ENCODE data around the gene AURKB. TPM values are rescaled to one million over a fixed set of nuclear protein-coding genes. Genes with fewer than 3 reads are reported as not detected.

AURKB gene
- total and polyA plus RNA-seq, 5 experiments from 2014 or later: not detected

DNA sequence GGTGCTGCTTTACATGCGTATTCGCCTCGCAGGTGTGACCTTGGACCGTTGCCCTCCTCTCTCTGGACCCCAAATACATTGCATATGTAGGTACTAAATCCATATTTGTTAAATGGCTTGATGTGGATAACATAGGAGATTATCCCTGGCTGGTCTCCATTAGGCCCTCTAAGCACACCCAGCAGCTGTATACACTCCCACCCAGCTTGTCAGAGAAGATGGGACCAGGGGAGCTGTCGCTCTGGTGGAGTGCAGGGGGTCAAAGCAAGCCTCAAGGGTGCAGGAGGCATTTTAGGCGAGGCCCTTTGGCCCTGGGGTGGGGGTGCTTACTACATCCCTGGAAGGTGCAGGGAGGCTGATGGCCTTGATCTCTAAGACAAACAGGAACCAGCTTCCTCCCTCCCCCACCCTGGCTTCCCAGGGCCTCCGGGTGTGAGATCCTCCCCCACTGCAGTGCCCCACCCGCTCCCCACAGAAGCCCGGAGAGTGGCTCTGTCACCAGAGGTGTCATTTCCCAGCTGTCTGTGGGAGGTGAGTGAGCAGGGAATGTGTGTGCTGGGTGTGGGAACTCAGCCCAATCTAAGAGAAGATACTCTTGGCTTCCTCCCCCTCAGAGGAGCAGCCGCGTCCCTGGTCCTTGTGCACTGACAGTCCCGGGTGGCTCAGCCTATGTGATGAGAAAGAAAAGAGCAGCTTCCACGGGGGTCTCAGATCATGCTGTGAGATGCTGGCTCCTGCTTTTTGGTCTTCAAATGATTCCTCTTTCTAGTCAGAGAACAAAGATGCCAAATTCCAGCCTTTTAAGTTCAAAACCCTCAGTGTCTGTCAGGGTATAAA lies 46.2 kb downstream of the AURKB start:
- peak overlapping the region; percentile 95 to 99 (median 98) for H3K27ac Mint-ChIP-seq
- DNase-seq: peak in 9 of 10 donors; percentile 50 to 83 (median 69)
- H3K9me3 Mint-ChIP-seq: no peaks in the 10 kb centered on the region
- peak overlapping the region; percentile 81 to 94 (median 88) for H3K4me3 Mint-ChIP-seq
- POLR2A ChIA-PET: interaction anchor here (0.7 to 41.9 kb wide), 17 partner anchors 9 to 477 kb away, joined by 3 to 1171 read pairs (median 6); partner anchors contain the start of genes BORCS6, CTC1, PER1 and SLC25A35
- H3K36me3 Mint-ChIP-seq: peaks cover 3 to 27% (median 12%) of the 10 kb centered on the region in 3 donors
- peak; percentile 36 to 47 for ATAC-seq
- H3K27me3 Mint-ChIP-seq: no peaks in the 10 kb centered on the region
- H3K4me1 Mint-ChIP-seq: peaks cover 29 to 63% (median 58%) of the 10 kb centered on the region in 4 donors

DNA sequence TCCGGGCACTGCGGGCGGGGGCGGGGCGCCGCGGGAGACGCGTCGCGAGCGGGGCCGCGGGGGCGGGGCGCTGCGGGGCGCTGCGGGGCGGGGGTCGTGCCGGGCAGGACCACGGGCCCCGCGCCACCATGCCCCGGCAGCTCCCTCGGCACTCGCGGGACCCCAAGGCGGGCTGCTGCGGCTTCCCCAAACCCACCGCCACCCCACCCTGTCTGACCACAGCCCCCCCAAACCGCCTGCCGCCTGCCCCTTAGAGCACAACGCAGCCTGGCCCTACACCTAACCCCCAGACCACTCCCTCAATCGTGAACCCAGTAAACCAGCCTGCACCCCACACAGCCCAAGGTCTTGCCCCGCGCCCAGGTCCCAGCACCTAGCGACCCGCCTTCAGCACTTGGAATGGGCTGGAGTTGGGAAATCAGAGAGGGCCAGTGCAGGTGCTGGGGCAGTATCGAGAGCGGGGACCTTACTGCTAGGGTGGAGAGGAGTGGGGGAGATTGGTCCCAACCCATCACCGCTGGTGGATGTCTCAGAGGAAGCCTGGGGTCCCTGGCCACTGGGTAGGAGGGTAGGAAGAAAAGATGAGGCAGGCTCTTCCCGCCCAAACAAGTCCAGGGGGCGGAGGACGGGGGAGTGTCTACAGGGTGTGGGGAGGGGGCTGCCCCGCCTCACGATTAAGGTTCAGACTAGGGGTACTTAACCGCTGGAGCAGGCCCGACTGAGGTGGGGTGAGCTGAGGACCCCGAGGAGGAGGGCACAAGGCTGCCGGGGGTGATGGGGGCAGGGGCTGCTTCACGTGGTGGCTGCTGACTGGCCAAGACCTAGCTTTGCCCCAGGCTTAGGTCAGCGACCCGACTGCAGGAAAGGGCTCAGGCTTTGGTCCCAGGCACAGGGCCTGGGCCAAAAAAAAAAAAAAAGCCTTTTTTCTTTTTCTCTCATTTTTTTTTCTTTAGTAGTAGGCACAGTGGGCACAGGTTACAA lies 47.1 kb downstream of the AURKB start:
- Mint-ChIP-seq H3K4me1 (peaks cover 31 to 65% (median 64%) of the 10 kb centered on the region in 4 donors), H3K9me3 (no peaks in the 10 kb centered on the region), H3K27me3 (no peaks in the 10 kb centered on the region), H3K36me3 (peaks cover 3 to 32% (median 14%) of the 10 kb centered on the region in 3 donors), H3K4me3 (peak overlapping the region; percentile 85 to 94 (median 88)), H3K27ac (peak overlapping the region; percentile 95 to 99 (median 98))
- ATAC-seq (peak; percentile 15 to 39), DNase-seq (peak in 1 of 10 donors; percentile 67)
- POLR2A ChIA-PET: interaction anchor here (0.7 to 41.9 kb wide), 23 partner anchors 9 to 477 kb away, joined by 3 to 1171 read pairs (median 5); partner anchors contain the start of genes BORCS6, CTC1, PER1 and SLC25A35

DNA sequence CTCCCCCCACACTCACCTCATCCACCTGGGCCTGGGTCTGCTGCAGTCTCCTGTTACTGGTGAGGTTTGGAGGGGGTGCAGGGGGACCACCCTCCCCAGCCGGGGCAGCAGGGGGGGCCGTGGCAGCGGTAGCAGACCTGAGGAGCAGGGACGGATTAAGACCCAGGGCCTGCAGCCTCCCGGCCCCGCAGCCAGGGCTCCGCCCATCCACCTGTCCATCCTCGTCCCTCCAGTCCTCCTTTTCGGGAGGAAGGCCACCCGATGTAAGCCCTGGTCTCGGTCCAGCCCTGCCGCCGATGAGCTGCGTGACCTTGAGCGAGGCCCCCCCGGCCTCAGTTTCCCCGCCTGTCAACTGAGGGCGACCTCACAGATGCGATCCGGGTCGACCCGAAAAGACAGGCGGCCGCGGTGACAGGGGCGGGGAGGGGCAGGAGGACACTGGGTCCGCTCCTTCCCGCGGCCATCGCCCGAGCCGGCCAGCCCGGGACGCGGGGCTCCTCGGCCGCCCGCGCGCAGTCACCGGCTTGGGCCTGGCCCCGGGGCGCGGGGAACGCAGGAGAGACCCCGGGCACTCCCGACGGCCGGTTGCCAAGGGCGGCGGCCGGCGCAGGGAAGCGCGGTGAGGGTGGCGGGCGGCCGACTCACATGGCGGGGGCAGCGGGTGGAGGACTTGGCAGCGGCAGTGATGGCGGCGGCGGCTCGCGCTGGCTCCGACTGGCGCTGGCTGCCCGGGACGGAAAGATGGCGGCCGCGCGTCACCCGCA lies 48.0 kb downstream of the AURKB start, which contains the start of gene VAMP2:
TSS of gene VAMP2 (minus strand) at position 716 of the 764 bp plus-strand sequence. CDS start at position 647, 69 bp downstream.
- DNase-seq (peak; percentile 75 to 92 (median 87)), ATAC-seq (peak; percentile 61 to 66)
- POLR2A ChIA-PET: interaction anchor here (0.7 to 41.9 kb wide), 9 partner anchors 9 to 85 kb away, joined by 3 to 1171 read pairs (median 6); partner anchors contain the start of genes BORCS6, CTC1 and TMEM107
- Mint-ChIP-seq H3K27ac (peak within 1 kb of the TSS; percentile 95 to 99 (median 98)), H3K27me3 (no peaks in the 10 kb centered on the region), H3K36me3 (peaks cover 3 to 33% (median 14%) of the 10 kb centered on the region in 3 donors), H3K9me3 (no peaks in the 10 kb centered on the region), H3K4me1 (peaks cover 31 to 65% (median 64%) of the 10 kb centered on the region in 4 donors), H3K4me3 (peak within 1 kb of the TSS; percentile 86 to 96 (median 90))

DNA sequence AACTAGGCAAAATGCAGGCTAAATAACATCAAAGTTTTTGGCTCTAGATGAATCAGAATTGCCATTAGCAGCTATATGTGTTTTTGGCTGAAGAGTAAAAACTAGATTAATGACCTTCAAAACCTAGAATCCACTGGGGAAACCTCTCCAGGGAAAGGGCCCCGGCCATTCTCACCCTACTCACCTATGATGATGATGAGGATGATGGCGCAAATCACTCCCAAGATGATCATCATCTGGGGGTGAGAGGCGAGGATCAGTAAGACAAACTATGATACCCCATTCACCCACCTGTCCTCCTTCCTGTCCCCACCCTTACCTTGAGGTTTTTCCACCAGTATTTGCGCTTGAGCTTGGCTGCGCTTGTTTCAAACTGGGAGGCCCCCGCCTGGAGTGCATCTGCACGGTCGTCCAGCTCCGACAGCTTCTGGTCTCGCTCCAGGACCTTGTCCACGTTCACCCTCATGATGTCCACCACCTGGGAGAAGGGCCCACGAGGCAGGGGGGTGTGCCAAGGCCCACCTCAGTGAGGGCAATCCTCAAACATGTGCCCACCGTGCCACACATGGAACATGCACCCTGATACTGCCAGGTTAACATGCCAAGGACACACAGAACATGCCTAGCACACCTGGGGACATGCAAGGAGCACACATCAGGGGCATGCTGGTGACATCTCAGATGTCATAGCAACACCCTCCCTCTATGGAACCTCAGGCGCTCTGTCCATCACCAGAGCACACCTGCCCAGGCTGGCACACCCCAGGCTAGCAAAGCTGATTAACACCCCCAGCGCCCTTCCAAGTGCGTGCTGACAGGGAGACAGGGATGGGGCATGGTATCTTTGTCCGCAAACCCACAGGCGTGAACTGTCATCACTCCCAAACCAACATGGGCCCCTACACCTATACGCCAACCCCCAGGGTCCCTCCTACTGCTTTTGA lies 48.8 kb downstream of the AURKB start:
- peak overlapping the region; percentile 85 to 96 (median 89) for H3K4me3 Mint-ChIP-seq
- DNase-seq (peak in 4 of 10 donors; percentile 19 to 38 (median 30)), ATAC-seq (peak in 1 of 2 donors; percentile 3)
- H3K9me3 Mint-ChIP-seq: no peaks in the 10 kb centered on the region
- H3K4me1 Mint-ChIP-seq: peaks cover 31 to 65% (median 61%) of the 10 kb centered on the region in 4 donors
- H3K27me3 Mint-ChIP-seq: no peaks in the 10 kb centered on the region
- POLR2A ChIA-PET: interaction anchor here (0.8 to 41.9 kb wide), 14 partner anchors 8 to 86 kb away, joined by 3 to 1171 read pairs (median 4); partner anchors contain the start of genes BORCS6, CTC1, HES7 and PER1
- peak overlapping the region in 9 of 10 donors; percentile 89 to 98 (median 95) for H3K27ac Mint-ChIP-seq
- H3K36me3 Mint-ChIP-seq: peaks cover 3 to 33% (median 14%) of the 10 kb centered on the region in 3 donors

DNA sequence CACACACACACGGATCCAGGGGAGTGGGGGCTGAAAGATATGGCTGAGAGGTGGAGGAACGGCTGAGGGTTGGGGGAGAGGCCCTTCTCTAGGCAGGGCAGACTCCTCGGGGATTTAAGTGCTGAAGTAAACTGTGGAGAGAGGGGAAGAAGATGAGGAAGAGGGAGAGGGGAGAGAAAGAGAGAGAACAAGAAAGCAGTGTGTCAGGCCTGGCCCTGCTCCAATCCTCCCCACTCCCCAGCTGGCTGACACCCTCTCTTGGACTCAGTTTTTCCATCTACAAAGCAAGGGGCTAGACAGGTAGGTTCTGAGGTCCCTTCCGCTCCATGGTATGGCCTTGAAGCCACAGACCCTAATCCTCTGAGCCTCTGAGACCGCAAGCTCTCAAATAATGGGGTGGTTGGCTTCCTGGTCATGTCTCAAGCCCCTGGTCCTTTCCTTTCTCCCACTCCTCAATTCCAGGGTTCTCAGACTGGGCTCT lies 49.6 kb downstream of the AURKB start:
- no peak for ATAC-seq
- Mint-ChIP-seq H3K4me1 (peaks cover 31 to 65% (median 59%) of the 10 kb centered on the region in 4 donors), H3K4me3 (peak overlapping the region; percentile 85 to 96 (median 89)), H3K36me3 (peaks cover 3 to 33% (median 14%) of the 10 kb centered on the region in 3 donors), H3K9me3 (no peaks in the 10 kb centered on the region), H3K27ac (peak overlapping the region in 9 of 10 donors; percentile 89 to 98 (median 95)), H3K27me3 (no peaks in the 10 kb centered on the region)
- POLR2A ChIA-PET: interaction anchor here (0.8 to 41.9 kb wide), 15 partner anchors 9 to 135 kb away, joined by 3 to 1171 read pairs (median 5); partner anchors contain the start of genes BORCS6, CTC1, HES7 and PER1
- DNase-seq: no peak

DNA sequence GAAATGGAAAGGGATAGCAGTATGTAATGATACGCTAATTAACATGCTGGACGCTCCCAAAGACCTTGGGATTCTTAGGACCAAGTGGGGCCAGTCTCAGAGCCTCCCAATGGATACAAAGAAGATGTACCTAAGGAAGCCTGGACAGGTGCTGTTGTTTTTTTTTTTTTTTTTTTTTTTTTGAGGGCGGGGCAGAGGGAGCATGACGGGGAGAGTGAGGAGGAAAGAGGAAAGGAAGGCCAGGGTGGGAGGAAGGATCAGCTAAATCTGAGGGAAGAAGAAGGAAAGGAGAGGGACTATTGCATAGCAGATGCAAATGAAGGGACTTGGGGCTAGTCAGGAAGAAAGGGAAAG lies 50.2 kb downstream of the AURKB start:
- POLR2A ChIA-PET: interaction anchor here (0.8 to 41.9 kb wide), 11 partner anchors 8 to 135 kb away, joined by 3 to 1171 read pairs (median 5); partner anchors contain the start of genes BORCS6, HES7, PER1 and SLC25A35
- no peak for DNase-seq

DNA sequence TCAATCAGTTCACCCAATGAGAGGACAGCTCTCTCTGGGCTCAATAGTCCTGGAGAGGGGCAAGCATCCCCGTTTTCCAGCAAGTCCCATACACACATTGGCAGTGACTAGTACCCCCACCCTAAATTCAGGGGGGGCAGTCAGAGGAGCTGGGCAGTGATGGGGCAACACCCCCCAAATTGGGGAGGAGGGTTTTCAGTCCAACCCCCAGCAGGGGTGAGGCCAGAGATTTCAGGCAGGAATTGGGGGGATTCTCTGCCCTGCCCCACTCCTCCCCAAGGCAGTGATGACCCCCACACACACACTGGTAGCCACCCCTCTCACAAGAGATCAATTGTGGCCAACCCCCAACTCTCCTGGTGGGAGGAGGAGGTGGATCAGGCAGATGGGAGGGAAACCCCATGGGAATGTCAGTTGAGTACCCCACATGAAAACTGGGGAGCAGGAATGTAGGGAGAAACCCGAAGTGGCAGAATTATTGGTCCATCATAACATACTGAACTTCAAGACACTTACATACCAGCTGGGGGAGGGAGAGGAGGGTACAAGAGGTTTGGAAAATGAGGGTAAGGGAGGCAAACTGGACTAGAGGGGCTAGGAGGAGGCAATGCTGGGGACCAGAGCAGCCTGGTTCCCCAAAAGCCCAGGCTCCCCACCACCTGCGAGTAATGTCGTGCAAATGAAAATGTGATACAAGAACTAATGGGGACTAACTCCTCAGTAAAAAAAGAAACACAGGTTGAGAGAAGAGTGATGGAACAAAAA lies 50.7 kb downstream of the AURKB start:
- H3K4me3 Mint-ChIP-seq: peak overlapping the region; percentile 34 to 86 (median 70)
- no peak for ATAC-seq
- H3K9me3 Mint-ChIP-seq: no peaks in the 10 kb centered on the region
- H3K36me3 Mint-ChIP-seq: peaks cover 3 to 33% (median 14%) of the 10 kb centered on the region in 3 donors
- DNase-seq: peak in 1 of 10 donors; percentile 3
- POLR2A ChIA-PET: interaction anchor here (1.0 to 41.9 kb wide), 9 partner anchors 8 to 136 kb away, joined by 3 to 1171 read pairs (median 14); partner anchors contain the start of genes BORCS6, HES7, SLC25A35 and TMEM107
- H3K4me1 Mint-ChIP-seq: peaks cover 32 to 61% (median 58%) of the 10 kb centered on the region in 4 donors
- H3K27ac Mint-ChIP-seq: peak overlapping the region in 9 of 10 donors; percentile 77 to 98 (median 95)
- no peaks in the 10 kb centered on the region for H3K27me3 Mint-ChIP-seq

More for the DNA sequence above, 50.2 kb downstream of the AURKB start:
- peaks cover 31 to 62% (median 61%) of the 10 kb centered on the region in 4 donors for H3K4me1 Mint-ChIP-seq
- peak overlapping the region; percentile 49 to 96 (median 88) for H3K4me3 Mint-ChIP-seq
- ATAC-seq: no peak
- H3K9me3 Mint-ChIP-seq: no peaks in the 10 kb centered on the region
- H3K36me3 Mint-ChIP-seq: peaks cover 3 to 33% (median 14%) of the 10 kb centered on the region in 3 donors
- peak overlapping the region in 9 of 10 donors; percentile 77 to 98 (median 95) for H3K27ac Mint-ChIP-seq
- no peaks in the 10 kb centered on the region for H3K27me3 Mint-ChIP-seq

DNA sequence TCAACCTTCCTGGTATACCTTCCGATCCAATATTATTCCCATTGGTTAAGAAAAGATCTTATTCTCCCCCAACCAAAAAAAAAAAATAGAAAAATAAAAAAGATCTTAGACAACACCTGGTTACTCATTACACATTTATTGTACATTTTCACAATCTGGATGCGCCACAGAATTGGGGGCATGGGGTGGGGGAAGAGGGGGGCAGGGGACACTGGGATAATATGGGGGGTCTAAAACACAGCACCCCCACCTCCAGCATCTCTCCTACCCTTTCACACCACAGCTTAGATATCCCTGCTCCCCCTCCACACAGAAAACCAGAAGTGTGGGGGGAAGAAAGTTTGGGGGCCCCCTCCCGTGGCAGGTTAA lies 51.4 kb downstream of the AURKB start:
- ATAC-seq (no peak), DNase-seq (no peak)
- POLR2A ChIA-PET: interaction anchor here (0.6 to 41.9 kb wide), 8 partner anchors 9 to 678 kb away, joined by 4 to 1171 read pairs (median 24); partner anchors contain the start of genes ALOXE3, BORCS6, SLC35G6 and TMEM107
- Mint-ChIP-seq H3K9me3 (peaks cover 0 to 2% (median 0%) of the 10 kb centered on the region in 9 donors), H3K36me3 (peaks cover 3 to 36% (median 14%) of the 10 kb centered on the region in 3 donors), H3K27me3 (no peaks in the 10 kb centered on the region), H3K27ac (peak overlapping the region in 8 of 10 donors; percentile 85 to 98 (median 94)), H3K4me3 (peak overlapping the region in 9 of 10 donors; percentile 49 to 87 (median 68)), H3K4me1 (peaks cover 32 to 61% (median 56%) of the 10 kb centered on the region in 4 donors)
